ENCODE measurements around the gene NELFB.

Gene NELFB

GRCh38 chr9:137243626-137244485 lies 11.3 kb upstream of the NELFB start:
- Histone ChIP-seq H3K27me3 (peaks cover 0 to 2% of the 10 kb centered on the region in 2 donors), H3K4me3 (no peak overlapping the region), H3K36me3 (peaks cover 8 to 23% (median 21%) of the 10 kb centered on the region in 3 donors), H3K9me3 (no peaks in the 10 kb centered on the region), H3K27ac (no peak overlapping the region), H3K4me1 (peaks cover 0 to 31% (median 24%) of the 10 kb centered on the region in 4 donors)
- intact Hi-C loops (cut with DNase I; ENCODE audit: low total_unique reads), result no loop called here
- DNase-seq, result no peak
- TF ChIP-seq CTCF (IDR thresholded peaks at IDR 0.05), result no peak

GRCh38 chr9:137244486-137245449 lies 10.4 kb upstream of the NELFB start:
- peaks cover 0 to 28% (median 21%) of the 10 kb centered on the region in 4 donors for H3K4me1 ChIP-seq
- intact Hi-C loops (cut with DNase I; ENCODE audit: low total_unique reads), result no loop called here

GRCh38 chr9:137245450-137246421 lies 9.4 kb upstream of the NELFB start:
- no peak for DNase-seq
- Histone ChIP-seq H3K4me1 (peaks cover 0 to 22% (median 19%) of the 10 kb centered on the region in 4 donors), H3K27ac (no peak overlapping the region), H3K9me3 (no peaks in the 10 kb centered on the region), H3K27me3 (peaks cover 0 to 9% of the 10 kb centered on the region in 2 donors), H3K4me3 (no peak overlapping the region), H3K36me3 (peaks cover 8 to 23% (median 21%) of the 10 kb centered on the region in 3 donors)
- intact Hi-C loops (cut with DNase I; ENCODE audit: low total_unique reads), result no loop called here
- no peak for TF ChIP-seq CTCF (IDR thresholded peaks at IDR 0.05)

More at GRCh38 chr9:137244486-137245449, 10.4 kb upstream of the NELFB start:
- peaks cover 0 to 5% of the 10 kb centered on the region in 2 donors for H3K27me3 ChIP-seq
- no peak overlapping the region for H3K4me3 ChIP-seq
- no peak for TF ChIP-seq CTCF (IDR thresholded peaks at IDR 0.05)
- no peak for DNase-seq
- H3K36me3 ChIP-seq, result peaks cover 8 to 23% (median 21%) of the 10 kb centered on the region in 3 donors
- H3K27ac ChIP-seq, result no peak overlapping the region
- no peaks in the 10 kb centered on the region for H3K9me3 ChIP-seq

- Histone ChIP-seq H3K27me3 (peaks cover 0 to 25% of the 10 kb centered on the region in 2 donors), H3K4me1 (peaks cover 0 to 16% (median 13%) of the 10 kb centered on the region in 4 donors), H3K9me3 (no peaks in the 10 kb centered on the region), H3K36me3 (peaks cover 7 to 17% (median 17%) of the 10 kb centered on the region in 3 donors), H3K27ac (no peak overlapping the region), H3K4me3 (no peak overlapping the region)
- no peak for TF ChIP-seq CTCF (IDR thresholded peaks at IDR 0.05)
- no peak for DNase-seq
- intact Hi-C loops (cut with DNase I; ENCODE audit: low total_unique reads), result no loop called here
Observed at GRCh38 chr9:137247135-137247915, 7.8 kb upstream of the NELFB start.
